OCI-LY7 (cell line): Measurements from ENCODE around the gene ATR. TPM values are rescaled to one million over a fixed set of nuclear protein-coding genes. Genes with fewer than 3 reads are reported as not detected.
"Not testable (repeated sequence)": the region's sequence is repeated elsewhere in the genome, so short reads cannot be mapped to it uniquely, and the experiment has no call there.

Experiments
- BruUV-seq: library from RNA; stranded (reverse); fragments of 400-500 nt; replicated peaks from 2 replicates; lab custom pipeline; 2021; lab: Mats Ljungman, UMichigan
- CTCF ChIA-PET: fragments of 300-600 bp; sonication (Branson Sonifier 250); formaldehyde crosslinking; loops from one replicate; lab custom pipeline; 2022; ENCODE audit warnings: antibody characterized with exemption; ENCODE audit not compliant: unreplicated experiment; lab: Charles Lee
- POLR2A ChIA-PET: fragments of 300-600 bp; sonication (Branson Sonifier 250); formaldehyde crosslinking; loops from one replicate; lab custom pipeline; 2022; ENCODE audit warnings: antibody characterized with exemption; lab: Charles Lee
- DNase-seq: peaks from one replicate; pipeline ENCODE4 v3.0.0-alpha.2; 2015; ENCODE audit warnings: low spot score
- H2AFZ ChIP-seq: fragments of 200-600 bp; sonication (generic), shearing (Covaris generic); 2 replicates; pipeline ENCODE4 v1.6.1; 2014; ENCODE audit warnings: mild to moderate bottlenecking, antibody characterized with exemption, low read length, moderate library complexity
- H3K27ac ChIP-seq: fragments of 200-600 bp; sonication (generic); 2 replicates; pipeline ENCODE4 v1.5.1; 2014; ENCODE audit warnings: mixed run types, low read depth, mild to moderate bottlenecking, moderate library complexity, low read length, inconsistent platforms; ENCODE audit not compliant: poor library complexity, severe bottlenecking
- H3K36me3 ChIP-seq: fragments of 200-600 bp; sonication (generic); 2 replicates; pipeline ENCODE4 v1.6.1; 2014; ENCODE audit warnings: mild to moderate bottlenecking, antibody characterized with exemption, low read length, moderate library complexity, mixed read lengths; ENCODE audit not compliant: insufficient read depth
- H3K4me1 ChIP-seq: fragments of 200-600 bp; sonication (generic); 2 replicates; pipeline ENCODE4 v1.5.1; 2014; ENCODE audit warnings: mild to moderate bottlenecking, low read length; ENCODE audit not compliant: insufficient read depth, poor library complexity, severe bottlenecking
- H3K4me2 ChIP-seq: fragments of 200-600 bp; sonication (generic); 2 replicates; pipeline ENCODE4 v1.6.1; 2014; ENCODE audit warnings: mild to moderate bottlenecking, low read length
- H3K4me3 ChIP-seq: fragments of 200-600 bp; sonication (generic); 2 replicates; pipeline ENCODE4 v1.5.1; 2014; ENCODE audit warnings: mild to moderate bottlenecking, low read depth, low read length; ENCODE audit not compliant: poor library complexity, severe bottlenecking
- H3K79me2 ChIP-seq: fragments of 200-600 bp; sonication (generic); 2 replicates; pipeline ENCODE4 v1.6.1; 2016; ENCODE audit warnings: low read depth, mild to moderate bottlenecking, low read length, moderate library complexity, mixed read lengths; ENCODE audit not compliant: insufficient read depth
- H3K9me2 ChIP-seq: fragments of 200-600 bp; sonication (generic); 2 replicates; pipeline ENCODE4 v1.6.1; 2016; ENCODE audit warnings: mild to moderate bottlenecking, low read length, mixed read lengths; ENCODE audit not compliant: insufficient read depth
- H3K9me3 ChIP-seq: fragments of 200-600 bp; sonication (generic); 2 replicates; pipeline ENCODE4 v1.6.1; 2014; ENCODE audit warnings: mild to moderate bottlenecking, mixed run types, low read length, mixed read lengths
- H4K20me1 ChIP-seq: fragments of 200-600 bp; sonication (generic); 2 replicates; pipeline ENCODE4 v1.6.1; 2014; ENCODE audit warnings: mild to moderate bottlenecking, antibody characterized with exemption, low read length, moderate library complexity, mixed read lengths; ENCODE audit not compliant: insufficient read depth
- EZH2phosphoT487 ChIP-seq: fragments of 200-600 bp; sonication (generic); IDR thresholded peaks from 2 replicates; pipeline ENCODE4 v1.6.1; 2018; ENCODE audit warnings: low read depth, borderline replicate concordance, mild to moderate bottlenecking, mixed run types, antibody characterized with exemption, low read length, moderate library complexity, mixed read lengths
- intact Hi-C: fragments of 100-400 bp; cut with micrococcal nuclease; formaldehyde crosslinking; loops from one replicate; pipeline ENCODE4 v1.10.0; 2022; ENCODE audit not compliant: unreplicated experiment
- total RNA-seq, 2 experiments: library from RNA; depleted of rRNA in 1 of 2; stranded (reverse); fragments of >200 nt in 1 of 2; shearing (Covaris generic) in 1 of 2; gene quantifications; 2 replicates each; pipeline ENCODE4 v1.2.3, GENCODE V29; 2014 to 2022
- TF ChIP-seq, protein P1 (sequence below): fragments of 200-600 bp; sonication (generic); conservative IDR thresholded peaks from 2 replicates; pipeline ENCODE4 v1.5.1; 2014; ENCODE audit warnings: mild to moderate bottlenecking, antibody characterized with exemption, low read length, moderate library complexity, mixed read lengths

Gene ATR
- total RNA-seq, 2 experiments from 2014 or later = 27.1 to 49.5 TPM

DNA sequence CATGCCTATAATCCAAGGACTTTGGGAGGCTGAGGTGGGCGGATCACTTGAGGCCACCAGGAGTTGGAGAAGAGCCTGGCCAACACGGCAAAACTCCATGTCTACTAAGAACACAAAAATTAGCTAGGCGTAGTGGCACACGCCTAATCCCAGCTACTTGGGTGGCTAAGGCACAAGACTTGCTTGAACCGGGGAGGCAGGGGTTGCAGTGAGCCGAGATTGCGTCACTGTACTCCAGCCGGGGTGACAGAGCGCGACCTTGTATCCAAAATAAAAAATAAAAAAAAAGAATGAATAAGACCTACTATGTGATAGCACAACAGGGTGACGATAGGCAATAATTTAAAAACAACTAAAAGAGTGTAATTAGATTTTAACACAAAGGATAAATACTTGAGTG lies 134.2 kb downstream of the ATR start:
- BruUV-seq = no TSS peak
- Histone ChIP-seq H3K27ac (no peak overlapping the region), H3K9me2 (no peaks in the 10 kb centered on the region), H3K4me2 (no peak overlapping the region), H4K20me1 (peaks cover 9% of the 10 kb centered on the region; the same call in 1 of the 2 replicates), H3K36me3 (peaks cover 12% of the 10 kb centered on the region), H3K4me1 (peaks cover 24% of the 10 kb centered on the region), H3K9me3 (no peaks in the 10 kb centered on the region), H3K79me2 (peaks cover 48% of the 10 kb centered on the region), H2AFZ (no peak overlapping the region), H3K4me3 (no peak overlapping the region)
- ChIA-PET CTCF (no interaction called here), POLR2A (interaction anchor here (0.6 kb wide), 4 partner anchors 15 to 563 kb away, joined by 3 to 7 read pairs (median 4); no protein-coding TSS in a partner anchor)
- no peak for DNase-seq
- intact Hi-C loops = no loop called here
- TF ChIP-seq, protein P1, sequence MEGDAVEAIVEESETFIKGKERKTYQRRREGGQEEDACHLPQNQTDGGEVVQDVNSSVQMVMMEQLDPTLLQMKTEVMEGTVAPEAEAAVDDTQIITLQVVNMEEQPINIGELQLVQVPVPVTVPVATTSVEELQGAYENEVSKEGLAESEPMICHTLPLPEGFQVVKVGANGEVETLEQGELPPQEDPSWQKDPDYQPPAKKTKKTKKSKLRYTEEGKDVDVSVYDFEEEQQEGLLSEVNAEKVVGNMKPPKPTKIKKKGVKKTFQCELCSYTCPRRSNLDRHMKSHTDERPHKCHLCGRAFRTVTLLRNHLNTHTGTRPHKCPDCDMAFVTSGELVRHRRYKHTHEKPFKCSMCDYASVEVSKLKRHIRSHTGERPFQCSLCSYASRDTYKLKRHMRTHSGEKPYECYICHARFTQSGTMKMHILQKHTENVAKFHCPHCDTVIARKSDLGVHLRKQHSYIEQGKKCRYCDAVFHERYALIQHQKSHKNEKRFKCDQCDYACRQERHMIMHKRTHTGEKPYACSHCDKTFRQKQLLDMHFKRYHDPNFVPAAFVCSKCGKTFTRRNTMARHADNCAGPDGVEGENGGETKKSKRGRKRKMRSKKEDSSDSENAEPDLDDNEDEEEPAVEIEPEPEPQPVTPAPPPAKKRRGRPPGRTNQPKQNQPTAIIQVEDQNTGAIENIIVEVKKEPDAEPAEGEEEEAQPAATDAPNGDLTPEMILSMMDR = no peak
- TF ChIP-seq EZH2phosphoT487 = no peak

DNA sequence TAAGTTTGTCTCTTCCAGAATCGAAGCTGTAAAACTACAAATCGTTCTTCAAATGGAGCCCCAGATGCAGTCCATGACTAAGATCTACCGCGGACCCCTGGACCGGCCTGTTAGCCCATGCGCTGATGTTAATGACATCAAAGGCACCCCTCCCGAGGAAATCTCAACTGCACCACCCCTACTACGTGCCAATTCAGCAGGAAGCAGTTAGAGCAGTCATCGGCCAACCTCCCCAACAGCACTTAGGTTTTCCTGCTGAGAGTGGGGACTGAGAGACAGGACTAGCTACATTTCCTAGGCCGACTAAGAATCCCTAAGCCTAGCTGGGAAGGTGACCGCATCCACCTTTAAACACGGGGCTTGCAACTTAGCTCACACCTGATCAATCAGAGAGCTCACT lies 135.5 kb downstream of the ATR start:
- H3K4me3 ChIP-seq, H2AFZ ChIP-seq, H3K4me2 ChIP-seq, H3K36me3 ChIP-seq, intact Hi-C loops, CTCF ChIA-PET, H3K27ac ChIP-seq, H4K20me1 ChIP-seq, DNase-seq, H3K9me2 ChIP-seq, H3K9me3 ChIP-seq, BruUV-seq: not testable (repeated sequence)
- peaks cover 17% of the 10 kb centered on the region for H3K4me1 ChIP-seq
- H3K79me2 ChIP-seq = peaks cover 43% of the 10 kb centered on the region
- POLR2A ChIA-PET = interaction anchor here (0.7 to 1.2 kb wide), 2 partner anchors 10 to 34 kb away, joined by 3 read pairs; no protein-coding TSS in a partner anchor

DNA sequence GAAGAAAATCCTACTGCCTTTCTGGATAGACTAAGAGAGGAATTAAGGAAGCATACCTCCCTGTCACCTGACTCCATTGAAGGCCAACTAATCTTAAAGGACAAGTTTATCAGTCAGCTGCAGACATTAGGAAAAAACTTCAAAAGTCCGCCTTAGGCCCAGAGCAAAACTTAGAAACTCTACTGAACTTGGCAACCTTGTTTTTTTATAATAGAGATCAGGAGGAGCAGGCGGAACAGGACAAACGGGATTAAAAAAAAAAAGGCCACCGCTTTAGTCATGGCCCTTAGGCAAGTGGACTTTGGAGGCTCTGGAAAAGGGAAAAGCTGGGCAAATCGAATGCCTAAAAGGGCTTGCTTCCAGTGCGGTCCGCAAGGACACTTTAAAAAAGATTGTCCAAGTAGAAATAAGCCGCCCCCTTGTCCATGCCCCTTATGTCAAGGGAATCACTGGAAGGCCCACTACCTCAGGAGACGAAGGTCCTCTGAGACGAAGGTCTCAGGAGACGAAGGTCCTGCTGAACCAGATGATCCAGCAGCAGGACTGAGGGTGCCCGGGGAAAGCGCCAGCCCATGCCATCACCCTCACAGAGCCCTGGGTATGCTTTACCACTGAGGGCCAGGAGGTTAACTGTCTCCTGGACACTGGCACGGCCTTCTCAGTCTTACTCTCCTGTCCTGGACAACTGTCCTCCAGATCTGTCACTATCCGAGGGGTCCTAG lies 138.9 kb downstream of the ATR start:
- H3K79me2 ChIP-seq = peaks cover 32% of the 10 kb centered on the region; the same call in 1 of the 2 replicates
- peaks cover 19% of the 10 kb centered on the region; the same call in 1 of the 2 replicates for H3K36me3 ChIP-seq
- BruUV-seq, H3K4me1 ChIP-seq, H4K20me1 ChIP-seq, POLR2A ChIA-PET, H3K4me2 ChIP-seq, H3K9me2 ChIP-seq, DNase-seq, H3K27ac ChIP-seq, intact Hi-C loops, H3K9me3 ChIP-seq, CTCF ChIA-PET, H3K4me3 ChIP-seq, H2AFZ ChIP-seq: not testable (repeated sequence)

DNA sequence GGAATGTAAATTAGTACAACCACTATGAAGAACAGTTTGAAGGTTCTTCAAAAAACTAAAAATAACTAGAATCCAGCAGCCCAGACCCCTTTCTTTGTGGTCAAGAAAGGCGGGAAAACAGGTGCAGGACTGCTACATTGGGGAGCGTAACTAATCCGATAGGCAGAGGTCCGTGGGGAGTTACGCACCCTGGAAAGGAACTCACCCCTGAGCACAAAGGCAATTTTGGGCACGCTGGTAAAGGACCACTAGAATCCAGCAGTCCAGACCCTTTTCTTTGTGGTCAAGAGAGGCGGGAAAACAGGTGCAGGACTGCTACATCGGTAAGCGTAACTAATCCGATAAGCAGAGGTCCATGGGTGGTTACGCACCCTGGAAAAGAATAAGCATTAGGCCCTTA lies 140.4 kb downstream of the ATR start:
- peaks cover 10% of the 10 kb centered on the region; the same call in 1 of the 2 replicates for H3K36me3 ChIP-seq
- H3K4me3 ChIP-seq, H3K4me1 ChIP-seq, BruUV-seq, H4K20me1 ChIP-seq, H2AFZ ChIP-seq, H3K9me3 ChIP-seq, H3K4me2 ChIP-seq, intact Hi-C loops, DNase-seq, H3K27ac ChIP-seq, H3K9me2 ChIP-seq, CTCF ChIA-PET: not testable (repeated sequence)
- peaks cover 34% of the 10 kb centered on the region; the same call in 1 of the 2 replicates for H3K79me2 ChIP-seq
- POLR2A ChIA-PET = interaction anchor here (1.3 kb wide), 1 partner anchor 13 kb away, joined by 4 read pairs; no protein-coding TSS in a partner anchor
